Ovary (tissue), 9 donors: ENCODE data around the gene SEMA6B. TPM values are rescaled to one million over a fixed set of nuclear protein-coding genes. Genes with fewer than 3 reads are reported as not detected.
A peak's percentile ranks its signal among the peaks of the same experiment; 100 is the strongest.
"Not testable (repeated sequence)": the region's sequence is repeated elsewhere in the genome, so short reads cannot be mapped to it uniquely, and the experiment has no call there.

Experiments used
- DNase-seq, 5 donors: peaks; one replicate each; pipeline ENCODE4 v3.0.0-alpha.2; 2019 to 2020
- H3K27ac ChIP-seq, 2 donors: fragments of 200-600 bp; one replicate each; pipeline versions ENCODE4 v1.5.1 to v1.8.0; 2019 to 2022
- H3K27me3 ChIP-seq: fragments of 200-600 bp; one replicate; pipeline ENCODE4 v1.8.0; 2022
- H3K36me3 ChIP-seq: fragments of 200-600 bp; sonication (generic); one replicate; pipeline ENCODE4 v1.5.1; 2019
- H3K4me1 ChIP-seq: one replicate; pipeline ENCODE4 v1.8.1; 2013; ENCODE audit warnings: mild to moderate bottlenecking, moderate library complexity; ENCODE audit not compliant: insufficient read depth
- H3K4me3 ChIP-seq: fragments of 200-600 bp; sonication (generic); one replicate; pipeline ENCODE4 v1.5.1; 2017
- H3K9me3 ChIP-seq, 2 donors: fragments of 200-600 bp in 1 of 2; sonication (generic) in 1 of 2; one replicate each; pipeline versions ENCODE4 v1.5.1 to v1.8.1; 2013 to 2019; ENCODE audit warnings: mild to moderate bottlenecking in 1 of 2, moderate library complexity in 1 of 2
- CTCF ChIP-seq, 3 donors: fragments of 450-650 bp in 2 of 3; fragments of 200-600 bp in 1 of 3; IDR thresholded peaks; one replicate each; pipeline versions ENCODE4 v1.5.1 to v1.8.0; 2016 to 2022; ENCODE audit warnings: antibody characterized with exemption in 3 of 3, mild to moderate bottlenecking in 1 of 3
- EP300 ChIP-seq: sonication (generic); formaldehyde crosslinking; IDR thresholded peaks from one replicate; pipeline ENCODE4 v1.6.1; 2017; ENCODE audit warnings: antibody characterized with exemption
- POLR2A ChIP-seq: fragments of 450-650 bp; IDR thresholded peaks from one replicate; pipeline ENCODE4 v1.6.1; 2017; ENCODE audit warnings: antibody characterized with exemption, mild to moderate bottlenecking, moderate library complexity
- WGBS, 3 donors: extraction: QIAGEN DNeasy Blood & Tissue Kit in 1 of 3; methylation state at CpG; one replicate each; pipeline versions ENCODE4 v1.1.5 to v1.1.7; 2013 to 2017; 5-methylcytosine and 5-hydroxymethylcytosine counted together
- intact Hi-C, 4 donors: fragments of 100-400 bp; cut with DNase I; formaldehyde crosslinking; loops; one replicate each; pipeline versions ENCODE4 v1.11.0 to v1.15.1; 2022 to 2023
- polyA plus RNA-seq, 2 donors: library from polyadenylated mRNA; stranded (reverse); fragments of 200-250 nt in 1 of 2; fragments of 350-450 nt in 1 of 2; fragmentation: Illumina TruSeq in 1 of 2; extraction: RNeasy Lipid Tissue Mini Kit (QIAGEN cat#74804) in 1 of 2; gene quantifications; one replicate each; pipeline ENCODE4 v1.2.3, GENCODE V29; 2013 to 2014
- total RNA-seq, 7 donors: library from RNA; depleted of rRNA in 2 of 7; stranded (reverse); fragments of >200 nt in 2 of 7; fragmentation: NEBNext Ultra II Directional in 3 of 7; extraction: Animal tissue kit (Norgen Biotek cat#: 25700) in 3 of 7; gene quantifications; one replicate each; pipeline versions ENCODE4 v1.1.0 to v1.2.4, GENCODE V29; 2016 to 2023
- donor health status: DM: no; HTN: no; CAD: no; lungs with moderate emphysema.
- donor health status: DM: no; HTN: no; CAD: no.
- donor health status: Bipolar disorder and iron deficiency.
- donor health status: DM: yes; HTN: yes; CAD: no.
- donor health status: DM: no; HTN: no; CAD: no.
- donor health status: DM: yes; HTN: yes; CAD: no.

SEMA6B gene
- total and polyA plus RNA-seq, 9 donors = 0.77 to 9.7 (median 5.5) TPM

GRCh38 chr19:4548238-4548584, 11.3 kb downstream of the SEMA6B start:
- 53 to 67% (median 64%) methylated on average over 14 of the region's 14 CpGs for WGBS, 3 donors
- Histone ChIP-seq H3K4me1 (peaks cover 2% of the 10 kb centered on the region), H3K4me3 (no peak overlapping the region), H3K9me3 (no peaks in the 10 kb centered on the region), H3K27ac (no peak overlapping the region), H3K36me3 (no peaks in the 10 kb centered on the region), H3K27me3 (no peaks in the 10 kb centered on the region)
- TF ChIP-seq EP300 = no peak
- no peak for TF ChIP-seq CTCF (IDR thresholded peaks at IDR 0.05)
- no peak for TF ChIP-seq POLR2A
- intact Hi-C loops = no loop called here
- DNase-seq = no peak

DNA sequence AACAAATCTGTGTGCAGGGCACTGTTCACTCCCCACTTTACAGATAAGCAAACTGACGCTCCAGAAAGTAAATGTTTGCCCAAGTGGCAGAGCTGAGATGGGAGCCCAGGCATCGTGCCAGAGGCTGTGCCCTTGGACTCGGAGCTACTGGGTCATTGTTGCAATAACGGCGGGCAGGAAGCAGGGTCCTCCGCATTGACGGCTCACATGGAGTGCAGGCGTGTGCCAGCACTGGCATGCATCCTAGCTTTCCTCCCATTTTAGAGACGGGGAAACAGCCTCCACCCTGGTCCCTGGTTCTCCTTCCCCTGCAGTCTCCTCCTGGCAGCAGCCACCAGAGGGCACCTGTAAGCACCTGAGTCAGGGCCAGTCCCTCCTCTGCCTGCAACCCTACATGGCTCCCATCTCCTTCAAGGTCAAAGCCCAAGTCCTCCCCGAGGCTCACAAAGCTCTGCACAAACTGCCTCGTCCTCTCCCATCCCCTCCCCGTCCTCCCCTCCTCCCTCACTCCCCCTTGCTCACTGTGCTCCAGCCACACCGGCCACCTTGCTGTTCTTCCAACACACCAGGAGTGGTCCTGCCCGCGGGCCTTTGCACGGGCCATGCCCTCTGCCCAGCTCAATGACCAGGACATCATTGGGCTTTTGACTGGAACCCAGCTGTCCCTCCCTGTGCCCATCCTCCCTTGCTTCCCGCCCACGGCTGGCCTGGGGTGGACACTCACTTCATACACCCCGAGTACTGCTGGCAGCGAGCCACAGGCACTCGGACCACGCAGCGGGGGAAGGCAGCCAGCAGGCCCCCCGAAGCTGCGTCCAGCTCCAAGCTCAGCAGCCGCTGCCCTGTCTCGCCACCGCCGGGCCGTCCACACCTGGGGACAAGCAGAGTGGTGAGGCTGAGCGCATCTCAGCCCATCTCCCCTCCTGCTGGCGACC, 11.9 kb downstream of the SEMA6B start:
- peak in 1 of 5 donors; percentile 36 for DNase-seq

DNA sequence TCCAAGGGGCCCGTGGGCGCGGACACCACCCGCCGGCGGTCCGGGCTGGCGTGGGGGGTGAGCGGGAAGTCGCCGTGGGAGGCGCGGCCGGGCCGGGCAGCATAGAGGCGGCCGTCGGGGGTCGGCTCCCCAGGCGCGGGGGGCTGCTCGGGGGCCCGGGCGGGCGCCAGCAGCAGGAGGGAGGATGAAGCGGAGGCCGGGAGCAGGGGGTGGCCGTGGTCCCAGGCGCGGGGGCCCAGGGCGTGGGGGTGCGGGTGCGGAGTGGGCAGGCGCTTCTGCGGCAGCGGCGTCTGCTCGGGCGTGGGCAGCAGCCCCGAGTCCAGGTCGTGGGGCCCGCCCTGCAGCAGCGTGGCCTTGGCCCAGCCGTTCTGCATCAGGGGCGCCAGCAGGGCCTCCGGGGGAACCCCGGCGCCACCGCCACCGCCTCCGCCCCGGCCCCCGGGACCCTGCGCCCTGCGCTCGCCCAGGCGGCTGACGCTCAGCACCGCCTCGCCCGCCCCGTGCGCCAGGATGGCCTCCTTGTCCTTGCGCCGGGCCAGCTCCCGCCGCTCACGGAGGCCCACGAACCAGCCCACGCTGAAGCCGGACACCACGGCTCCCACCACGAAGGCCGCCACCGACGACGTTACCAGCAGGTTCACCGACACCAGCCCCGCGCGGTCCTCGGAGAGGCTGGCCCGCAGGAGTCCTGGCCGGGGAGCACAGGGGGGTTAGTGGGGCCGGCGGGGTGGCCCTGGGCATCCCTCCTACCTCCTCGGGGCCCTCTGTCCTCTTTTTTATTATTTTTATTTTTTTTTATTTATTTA, 15.4 kb downstream of the SEMA6B start:
- intact Hi-C loops = no loop called here
- Histone ChIP-seq H3K4me1 (peaks cover 6% of the 10 kb centered on the region), H3K36me3 (no peaks in the 10 kb centered on the region), H3K9me3 (no peaks in the 10 kb centered on the region), H3K4me3 (no peak overlapping the region), H3K27ac (no peak overlapping the region), H3K27me3 (no peaks in the 10 kb centered on the region)
- peak in 1 of 5 donors; percentile 27 for DNase-seq
- 90 to 93% (median 92%) methylated on average over 61 to 87 of the region's 87 CpGs for WGBS, 3 donors
- TF ChIP-seq EP300 (no peak), POLR2A (no peak), CTCF (IDR thresholded peaks at IDR 0.05) (no peak)

More for the DNA sequence above, 11.9 kb downstream of the SEMA6B start:
- H3K9me3 ChIP-seq = no peaks in the 10 kb centered on the region
- no peaks in the 10 kb centered on the region for H3K27me3 ChIP-seq
- H3K36me3 ChIP-seq = no peaks in the 10 kb centered on the region
- TF ChIP-seq CTCF (IDR thresholded peaks at IDR 0.05) (no peak), POLR2A (no peak), EP300 (no peak)
- no peak overlapping the region for H3K27ac ChIP-seq
- H3K4me3 ChIP-seq = no peak overlapping the region
- 32 to 49% (median 45%) methylated on average over 31 to 32 of the region's 32 CpGs for WGBS, 3 donors
- peaks cover 2% of the 10 kb centered on the region for H3K4me1 ChIP-seq
- intact Hi-C loops = no loop called here

DNA sequence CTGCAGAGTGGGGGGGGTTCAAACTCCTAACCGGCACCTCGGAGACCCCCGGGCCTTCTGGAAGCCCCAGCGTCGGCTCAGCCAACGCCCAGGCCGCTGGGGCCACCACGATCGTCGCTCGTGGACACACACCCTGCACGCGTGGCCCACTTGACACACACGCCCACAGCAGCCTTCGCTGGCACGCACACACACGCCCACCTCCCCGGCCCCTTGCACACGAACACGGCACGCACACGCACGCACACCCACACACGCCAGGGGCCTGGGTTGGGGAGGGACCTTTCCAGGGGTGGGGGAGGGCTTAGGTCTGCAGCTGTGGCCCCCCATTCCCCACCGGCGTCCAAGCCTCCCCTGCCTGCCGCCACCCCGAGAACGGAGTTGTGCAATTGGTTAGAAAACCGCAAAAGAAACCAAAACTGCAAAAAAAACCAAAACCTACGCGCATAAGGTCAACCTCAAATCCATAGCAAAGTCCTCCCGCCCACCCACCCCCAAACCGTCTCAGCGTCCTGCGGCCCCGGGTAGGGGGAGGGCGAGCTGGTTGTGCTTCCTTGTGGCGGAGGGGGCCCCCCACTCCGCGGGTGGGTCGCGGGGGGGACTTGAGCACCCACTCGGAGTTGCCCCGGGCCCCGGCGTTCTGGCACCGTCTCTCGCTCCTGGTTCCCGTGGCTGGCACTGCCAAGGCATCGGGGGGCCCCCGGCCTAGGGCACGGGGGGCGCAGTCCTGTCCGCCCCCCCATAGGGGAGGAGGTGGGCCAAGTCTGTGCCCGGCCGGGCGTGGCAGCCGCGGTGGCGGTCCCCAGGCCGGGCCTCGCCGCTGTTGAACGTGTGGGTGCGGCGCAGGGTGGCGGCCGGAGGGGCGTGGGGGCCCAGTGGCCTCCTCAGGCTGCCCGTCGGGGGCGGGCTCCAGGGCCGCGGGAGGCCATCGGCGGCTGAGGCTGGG, 16.3 kb downstream of the SEMA6B start:
- peaks cover 6% of the 10 kb centered on the region for H3K4me1 ChIP-seq
- no peaks in the 10 kb centered on the region for H3K27me3 ChIP-seq
- H3K27ac ChIP-seq = no peak overlapping the region
- peak in 1 of 5 donors; percentile 30 for DNase-seq
- TF ChIP-seq EP300 (no peak), POLR2A (no peak), CTCF (IDR thresholded peaks at IDR 0.05) (no peak)
- H3K36me3 ChIP-seq = no peaks in the 10 kb centered on the region
- H3K9me3 ChIP-seq = no peaks in the 10 kb centered on the region
- intact Hi-C loops = no loop called here
- WGBS, 3 donors = 70 to 82% (median 79%) methylated on average over 67 to 77 of the region's 77 CpGs
- H3K4me3 ChIP-seq = no peak overlapping the region

- intact Hi-C loops, DNase-seq, H3K9me3 ChIP-seq, H3K27ac ChIP-seq, H3K4me1 ChIP-seq, H3K27me3 ChIP-seq, H3K4me3 ChIP-seq, H3K36me3 ChIP-seq: not testable (repeated sequence)
- 90 to 95% (median 94%) methylated on average over 12 of the region's 12 CpGs for WGBS, 3 donors
These were observed 17.7 kb downstream of the SEMA6B start for GRCh38 chr19:4541806-4542145.
